ENCODE measurements around the gene SGPL1.

SGPL1 gene

DNA sequence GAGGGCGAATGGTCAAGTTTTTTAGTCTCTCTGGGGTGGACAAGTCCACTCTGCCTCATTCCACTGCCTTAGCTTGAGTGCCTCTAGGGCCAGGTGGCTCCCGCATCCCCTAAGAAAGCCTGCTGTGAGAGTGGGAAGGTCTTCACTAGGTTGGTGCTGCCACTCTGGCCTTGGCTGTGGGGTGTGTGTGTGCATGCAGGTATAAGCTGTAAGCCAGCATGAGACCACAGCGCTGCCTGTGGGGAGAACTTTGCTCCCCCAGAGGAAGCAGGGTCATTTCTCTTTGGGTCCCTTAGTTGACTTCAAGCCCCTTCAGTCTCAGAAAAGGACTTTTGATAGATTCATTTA lies 98.1 kb downstream of the SGPL1 start:
- Histone ChIP-seq H3K27ac (ENCODE audit: low read length, poor library complexity, severe bottlenecking) (no peak overlapping the region), H3K9me3 (ENCODE audit: control insufficient read depth, low read length) (no peaks in the 10 kb centered on the region), H2AFZ (ENCODE audit: low read depth, low read length) (no peak overlapping the region), H3K27me3 (ENCODE audit: control insufficient read depth in 1 of 2, insufficient read depth in 1 of 2, low read length in 2 of 2) (peaks cover 77 to 95% of the 10 kb centered on the region in 2 experiments), H2AK5ac (ENCODE audit: low read length, severe bottlenecking) (no peak overlapping the region), H4K91ac (ENCODE audit: low read length) (no peak overlapping the region), H3K4ac (ENCODE audit: low read depth in 1 of 2, low read length in 2 of 2) (no peak overlapping the region), H3K4me2 (ENCODE audit: low read length, poor library complexity, severe bottlenecking) (no peak overlapping the region), H2BK5ac (ENCODE audit: low read depth, low read length, poor library complexity, severe bottlenecking) (no peak overlapping the region), H4K8ac (ENCODE audit: low read length) (no peak overlapping the region), H3K36me3 (ENCODE audit: control insufficient read depth in 1 of 2, insufficient read depth in 2 of 2, low read depth in 1 of 2, low read length in 2 of 2) (no peaks in the 10 kb centered on the region), H3K23ac (ENCODE audit: low read length in 2 of 2) (no peak overlapping the region), H2BK120ac (ENCODE audit: low read depth, low read length) (no peak overlapping the region), H3K18ac (ENCODE audit: low read depth in 1 of 2, low read length in 2 of 2) (no peak overlapping the region), H3K14ac (ENCODE audit: low read length in 2 of 2) (no peak overlapping the region), H2BK15ac (ENCODE audit: low read depth, poor library complexity, severe bottlenecking) (no peak overlapping the region), H3K9ac (ENCODE audit: low read length) (no peak overlapping the region), H3K4me1 (ENCODE audit: control insufficient read depth, insufficient read depth, low read depth, low read length) (no peaks in the 10 kb centered on the region), H3K79me1 (replicated peaks; ENCODE audit: low read length, poor library complexity, severe bottlenecking) (no peaks in the 10 kb centered on the region), H2BK12ac (ENCODE audit: low read length in 2 of 2) (no peak overlapping the region), H3K4me3 (ENCODE audit: insufficient read depth in 1 of 2, low read depth in 1 of 2, low read length in 2 of 2) (no peak overlapping the region)
- WGBS, result 100% methylated on average over 3 of the region's 3 CpGs
- DNase-seq, result no peak

DNA sequence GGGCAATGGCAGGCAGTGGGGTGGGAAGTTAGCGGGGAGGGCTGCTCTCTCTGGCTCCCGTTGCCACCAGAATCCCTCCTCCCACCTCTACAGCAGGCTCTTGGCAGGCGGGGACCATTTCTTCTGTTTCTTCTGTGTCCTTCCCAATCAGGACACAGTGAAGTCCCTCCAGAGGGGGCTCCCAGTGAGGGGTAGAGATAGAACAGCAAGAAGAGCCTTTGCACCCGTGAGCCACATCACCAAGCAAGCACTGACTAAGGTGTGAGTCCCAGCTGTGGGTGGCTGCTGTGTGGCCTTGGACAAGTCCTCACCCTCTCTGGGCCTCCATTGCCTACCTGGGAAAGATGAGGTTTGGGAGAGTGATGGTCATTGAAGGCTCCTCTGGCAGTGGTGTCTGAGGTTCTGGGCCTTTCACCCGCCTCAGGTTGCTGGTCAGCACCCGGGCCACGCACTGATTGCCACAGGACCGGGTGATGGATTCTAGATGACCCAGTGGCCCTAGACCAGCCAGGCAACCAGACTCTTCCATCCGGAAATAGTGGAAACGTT lies 98.6 kb downstream of the SGPL1 start:
- Histone ChIP-seq H3K4me2 (ENCODE audit: low read length, poor library complexity, severe bottlenecking) (no peak overlapping the region), H3K27ac (ENCODE audit: low read length, poor library complexity, severe bottlenecking) (no peak overlapping the region), H2BK15ac (ENCODE audit: low read depth, poor library complexity, severe bottlenecking) (no peak overlapping the region), H3K9me3 (ENCODE audit: control insufficient read depth, low read length) (no peaks in the 10 kb centered on the region), H2AFZ (ENCODE audit: low read depth, low read length) (no peak overlapping the region), H3K14ac (ENCODE audit: low read length in 2 of 2) (no peak overlapping the region), H3K36me3 (ENCODE audit: control insufficient read depth in 1 of 2, insufficient read depth in 2 of 2, low read depth in 1 of 2, low read length in 2 of 2) (no peaks in the 10 kb centered on the region), H3K79me1 (replicated peaks; ENCODE audit: low read length, poor library complexity, severe bottlenecking) (no peaks in the 10 kb centered on the region), H3K18ac (ENCODE audit: low read depth in 1 of 2, low read length in 2 of 2) (no peak overlapping the region), H3K23ac (ENCODE audit: low read length in 2 of 2) (no peak overlapping the region), H2AK5ac (ENCODE audit: low read length, severe bottlenecking) (no peak overlapping the region), H3K4ac (ENCODE audit: low read depth in 1 of 2, low read length in 2 of 2) (no peak overlapping the region), H2BK5ac (ENCODE audit: low read depth, low read length, poor library complexity, severe bottlenecking) (no peak overlapping the region), H3K4me1 (ENCODE audit: control insufficient read depth, insufficient read depth, low read depth, low read length) (no peaks in the 10 kb centered on the region), H3K4me3 (ENCODE audit: insufficient read depth in 1 of 2, low read depth in 1 of 2, low read length in 2 of 2) (no peak overlapping the region), H2BK120ac (ENCODE audit: low read depth, low read length) (no peak overlapping the region), H2BK12ac (ENCODE audit: low read length in 2 of 2) (no peak overlapping the region), H4K8ac (ENCODE audit: low read length) (no peak overlapping the region), H4K91ac (ENCODE audit: low read length) (no peak overlapping the region), H3K27me3 (ENCODE audit: control insufficient read depth in 1 of 2, insufficient read depth in 1 of 2, low read length in 2 of 2) (peaks cover 77 to 95% of the 10 kb centered on the region in 2 experiments), H3K9ac (ENCODE audit: low read length) (no peak overlapping the region)
- no peak for DNase-seq
- 78% methylated on average over 10 of the region's 10 CpGs for WGBS

DNA sequence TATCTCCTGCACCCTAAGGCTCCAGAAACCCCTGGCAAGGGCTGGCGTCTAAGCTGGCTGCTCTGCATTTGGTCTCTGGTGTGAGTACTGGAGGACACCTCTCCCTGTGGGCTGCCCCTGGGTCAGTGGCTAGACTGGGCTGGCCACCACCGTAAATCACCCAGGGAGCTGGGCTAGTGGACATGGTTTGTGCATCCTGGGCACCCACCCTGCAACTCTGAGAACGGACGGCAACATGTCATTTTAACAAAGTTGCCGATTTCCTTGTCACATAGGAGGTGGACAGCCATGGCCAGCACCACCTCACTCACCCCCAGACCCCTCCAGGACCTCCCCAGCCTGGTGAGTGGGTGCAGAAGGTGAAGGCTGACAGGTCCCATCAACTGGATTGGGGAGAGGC lies 99.5 kb downstream of the SGPL1 start:
- Histone ChIP-seq H3K9ac (ENCODE audit: low read length) (no peak overlapping the region), H3K79me1 (replicated peaks; ENCODE audit: low read length, poor library complexity, severe bottlenecking) (no peaks in the 10 kb centered on the region), H4K91ac (ENCODE audit: low read length) (no peak overlapping the region), H3K18ac (ENCODE audit: low read depth in 1 of 2, low read length in 2 of 2) (no peak overlapping the region), H3K4ac (ENCODE audit: low read depth in 1 of 2, low read length in 2 of 2) (no peak overlapping the region), H2BK15ac (ENCODE audit: low read depth, poor library complexity, severe bottlenecking) (no peak overlapping the region), H3K23ac (ENCODE audit: low read length in 2 of 2) (no peak overlapping the region), H3K4me1 (ENCODE audit: control insufficient read depth, insufficient read depth, low read depth, low read length) (no peaks in the 10 kb centered on the region), H2BK120ac (ENCODE audit: low read depth, low read length) (no peak overlapping the region), H2BK12ac (ENCODE audit: low read length in 2 of 2) (no peak overlapping the region), H3K14ac (ENCODE audit: low read length in 2 of 2) (no peak overlapping the region), H3K27ac (ENCODE audit: low read length, poor library complexity, severe bottlenecking) (no peak overlapping the region), H3K36me3 (ENCODE audit: control insufficient read depth in 1 of 2, insufficient read depth in 2 of 2, low read depth in 1 of 2, low read length in 2 of 2) (no peaks in the 10 kb centered on the region), H3K4me2 (ENCODE audit: low read length, poor library complexity, severe bottlenecking) (no peak overlapping the region), H4K8ac (ENCODE audit: low read length) (no peak overlapping the region), H2AFZ (ENCODE audit: low read depth, low read length) (no peak overlapping the region), H3K4me3 (ENCODE audit: insufficient read depth in 1 of 2, low read depth in 1 of 2, low read length in 2 of 2) (no peak overlapping the region), H2AK5ac (ENCODE audit: low read length, severe bottlenecking) (no peak overlapping the region), H3K9me3 (ENCODE audit: control insufficient read depth, low read length) (no peaks in the 10 kb centered on the region), H2BK5ac (ENCODE audit: low read depth, low read length, poor library complexity, severe bottlenecking) (no peak overlapping the region), H3K27me3 (ENCODE audit: control insufficient read depth in 1 of 2, insufficient read depth in 1 of 2, low read length in 2 of 2) (peaks cover 77 to 94% of the 10 kb centered on the region in 2 experiments)
- DNase-seq, result no peak
- WGBS, result 90% methylated on average over 5 of the region's 5 CpGs

DNA sequence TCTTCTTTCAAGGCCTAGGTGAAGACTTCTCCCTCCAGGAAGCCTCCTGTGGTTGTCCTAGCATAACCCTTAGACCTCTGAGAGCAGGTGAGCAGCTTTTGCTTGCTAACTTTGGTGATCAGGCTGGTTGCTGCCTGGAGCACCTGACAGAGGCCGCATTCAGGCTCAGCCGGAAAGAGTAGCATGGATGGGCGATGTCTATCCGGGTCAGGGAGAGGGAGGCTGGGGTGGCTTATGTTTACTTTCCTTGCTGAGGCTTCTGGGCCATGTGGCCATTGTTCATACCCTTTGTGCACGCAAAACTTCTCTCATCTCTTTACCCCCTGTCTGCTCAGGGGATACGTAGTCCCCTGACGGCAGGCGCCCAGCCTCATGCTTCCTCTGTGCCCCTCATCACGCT lies 100.1 kb downstream of the SGPL1 start:
- Histone ChIP-seq H2BK12ac (ENCODE audit: low read length in 2 of 2) (no peak overlapping the region), H3K14ac (ENCODE audit: low read length in 2 of 2) (no peak overlapping the region), H4K91ac (ENCODE audit: low read length) (no peak overlapping the region), H4K8ac (ENCODE audit: low read length) (no peak overlapping the region), H3K9ac (ENCODE audit: low read length) (no peak overlapping the region), H2AFZ (ENCODE audit: low read depth, low read length) (no peak overlapping the region), H2AK5ac (ENCODE audit: low read length, severe bottlenecking) (no peak overlapping the region), H3K27me3 (ENCODE audit: control insufficient read depth in 1 of 2, insufficient read depth in 1 of 2, low read length in 2 of 2) (peaks cover 82 to 94% of the 10 kb centered on the region in 2 experiments), H3K4me3 (ENCODE audit: insufficient read depth in 1 of 2, low read depth in 1 of 2, low read length in 2 of 2) (no peak overlapping the region), H2BK120ac (ENCODE audit: low read depth, low read length) (no peak overlapping the region), H2BK5ac (ENCODE audit: low read depth, low read length, poor library complexity, severe bottlenecking) (no peak overlapping the region), H2BK15ac (ENCODE audit: low read depth, poor library complexity, severe bottlenecking) (no peak overlapping the region), H3K18ac (ENCODE audit: low read depth in 1 of 2, low read length in 2 of 2) (no peak overlapping the region), H3K4me2 (ENCODE audit: low read length, poor library complexity, severe bottlenecking) (no peak overlapping the region), H3K4me1 (ENCODE audit: control insufficient read depth, insufficient read depth, low read depth, low read length) (no peaks in the 10 kb centered on the region), H3K36me3 (ENCODE audit: control insufficient read depth in 1 of 2, insufficient read depth in 2 of 2, low read depth in 1 of 2, low read length in 2 of 2) (no peaks in the 10 kb centered on the region), H3K4ac (ENCODE audit: low read depth in 1 of 2, low read length in 2 of 2) (no peak overlapping the region), H3K27ac (ENCODE audit: low read length, poor library complexity, severe bottlenecking) (no peak overlapping the region), H3K79me1 (replicated peaks; ENCODE audit: low read length, poor library complexity, severe bottlenecking) (no peaks in the 10 kb centered on the region), H3K23ac (ENCODE audit: low read length in 2 of 2) (no peak overlapping the region), H3K9me3 (ENCODE audit: control insufficient read depth, low read length) (no peaks in the 10 kb centered on the region)
- 91% methylated on average over 9 of the region's 9 CpGs for WGBS
- DNase-seq, result no peak

Measured in mesenchymal stem cell (in vitro differentiated cells and primary cell).